Activated B cell treated with CpG ODN at 0.5 μM for 24 hours (primary cell): ENCODE data around the gene FNBP1. TPM values are rescaled to one million over a fixed set of nuclear protein-coding genes. Genes with fewer than 3 reads are reported as not detected.

Experiments used
- ATAC-seq: fragments of 200-7000 bp; cut with Tn5 transposase; one replicate; pipeline ENCODE4 v1.10.0; 2021; ENCODE audit warnings: low read depth, mild to moderate bottlenecking, moderate library complexity
- CTCF ChIA-PET: fragments of 350-600 bp; sonication (Branson Sonifier 250); formaldehyde crosslinking; loops from one replicate; lab custom pipeline; 2021; ENCODE audit warnings: antibody characterized with exemption; lab: Charles Lee
- POLR2A ChIA-PET: fragments of 350-600 bp; sonication (Branson Sonifier 250); formaldehyde crosslinking; loops from one replicate; lab custom pipeline; 2021; ENCODE audit warnings: antibody characterized with exemption; lab: Charles Lee
- DNase-seq: peaks from one replicate; pipeline ENCODE4 v3.0.0; 2022
- H3K27ac Mint-ChIP-seq: one replicate; pipeline ENCODE4 v1.8.0; 2020; ENCODE audit warnings: mixed read lengths
- H3K27me3 Mint-ChIP-seq: one replicate; pipeline ENCODE4 v1.8.0; 2021; ENCODE audit warnings: mixed read lengths
- H3K36me3 Mint-ChIP-seq: one replicate; pipeline ENCODE4 v1.8.0; 2021; ENCODE audit warnings: low read depth, mixed read lengths
- H3K4me1 Mint-ChIP-seq: one replicate; pipeline ENCODE4 v1.8.0; 2021; ENCODE audit warnings: mixed read lengths
- H3K4me3 Mint-ChIP-seq: one replicate; pipeline ENCODE4 v1.8.0; 2020; ENCODE audit warnings: mild to moderate bottlenecking, mixed read lengths
- H3K9me3 Mint-ChIP-seq: one replicate; pipeline ENCODE4 v1.8.0; 2020; ENCODE audit warnings: mixed read lengths
- CTCF ChIP-seq: fragments of 200-600 bp; IDR thresholded peaks from one replicate; pipeline ENCODE4 v1.8.0; 2022; ENCODE audit warnings: antibody characterized with exemption, mild to moderate bottlenecking
- intact Hi-C: fragments of 100-400 bp; cut with micrococcal nuclease; formaldehyde crosslinking; loops from one replicate; pipeline ENCODE4 v1.15.1; 2024
- total RNA-seq: library from RNA; stranded (reverse); gene quantifications from 2 replicates; pipeline ENCODE4 v1.2.3, GENCODE V29; 2022

Gene FNBP1
- total RNA-seq, 1 donor from 2014 or later, result 501 TPM

DNA sequence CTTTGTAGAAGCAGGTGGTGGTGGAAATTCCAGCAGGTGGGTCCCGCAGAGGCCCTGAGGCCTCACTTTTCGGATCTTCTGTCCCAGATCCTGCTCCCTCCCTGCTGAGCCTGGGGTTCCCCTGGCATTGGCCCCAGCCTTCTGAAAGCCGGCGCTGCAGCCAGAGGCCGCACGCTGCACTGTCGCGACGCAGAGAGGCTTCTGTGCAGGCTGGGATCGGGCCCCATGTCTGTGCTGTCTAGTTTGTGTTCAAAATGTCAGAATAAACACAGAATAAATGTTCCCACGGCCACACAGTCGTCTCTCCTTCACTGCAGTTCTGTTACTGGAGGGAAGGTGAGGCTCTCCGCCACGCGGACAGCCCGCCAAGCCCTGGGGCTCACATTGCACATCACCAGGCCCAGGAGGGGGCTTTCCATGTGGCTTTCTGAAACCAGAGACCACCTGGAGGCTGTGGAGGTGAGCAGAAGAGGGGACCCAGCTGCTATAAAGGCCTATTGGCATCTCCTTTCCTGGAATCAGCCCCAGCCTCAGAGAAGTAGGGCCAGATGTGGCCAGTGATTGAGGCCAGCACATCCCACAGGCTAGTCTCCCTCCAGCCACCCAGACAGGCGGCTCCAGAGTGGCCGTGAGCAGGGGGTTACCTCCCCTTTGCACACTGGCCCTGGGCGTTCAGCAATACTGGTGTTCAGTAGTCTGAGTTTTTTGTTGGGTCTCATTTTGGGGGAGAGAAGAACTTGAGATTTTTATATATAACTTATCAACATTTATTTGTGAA, 161.3 kb downstream of the FNBP1 start:
- H3K27me3 Mint-ChIP-seq, result no peaks in the 10 kb centered on the region
- intact Hi-C loops, result loop anchor here (10.0 kb wide), 1 partner anchor 473 kb away; no protein-coding TSS in a partner anchor
- no peak overlapping the region for H3K4me3 Mint-ChIP-seq
- CTCF ChIA-PET, result no interaction called here
- peaks cover 37% of the 10 kb centered on the region for H3K36me3 Mint-ChIP-seq
- DNase-seq (no peak), ATAC-seq (no peak)
- peaks cover 35% of the 10 kb centered on the region for H3K4me1 Mint-ChIP-seq
- H3K27ac Mint-ChIP-seq, result no peak overlapping the region
- POLR2A ChIA-PET, result interaction anchor here (1.1 kb wide), 1 partner anchor 259 kb away, joined by 3 read pairs; no protein-coding TSS in a partner anchor
- TF ChIP-seq CTCF, result no peak
- H3K9me3 Mint-ChIP-seq, result no peaks in the 10 kb centered on the region

DNA sequence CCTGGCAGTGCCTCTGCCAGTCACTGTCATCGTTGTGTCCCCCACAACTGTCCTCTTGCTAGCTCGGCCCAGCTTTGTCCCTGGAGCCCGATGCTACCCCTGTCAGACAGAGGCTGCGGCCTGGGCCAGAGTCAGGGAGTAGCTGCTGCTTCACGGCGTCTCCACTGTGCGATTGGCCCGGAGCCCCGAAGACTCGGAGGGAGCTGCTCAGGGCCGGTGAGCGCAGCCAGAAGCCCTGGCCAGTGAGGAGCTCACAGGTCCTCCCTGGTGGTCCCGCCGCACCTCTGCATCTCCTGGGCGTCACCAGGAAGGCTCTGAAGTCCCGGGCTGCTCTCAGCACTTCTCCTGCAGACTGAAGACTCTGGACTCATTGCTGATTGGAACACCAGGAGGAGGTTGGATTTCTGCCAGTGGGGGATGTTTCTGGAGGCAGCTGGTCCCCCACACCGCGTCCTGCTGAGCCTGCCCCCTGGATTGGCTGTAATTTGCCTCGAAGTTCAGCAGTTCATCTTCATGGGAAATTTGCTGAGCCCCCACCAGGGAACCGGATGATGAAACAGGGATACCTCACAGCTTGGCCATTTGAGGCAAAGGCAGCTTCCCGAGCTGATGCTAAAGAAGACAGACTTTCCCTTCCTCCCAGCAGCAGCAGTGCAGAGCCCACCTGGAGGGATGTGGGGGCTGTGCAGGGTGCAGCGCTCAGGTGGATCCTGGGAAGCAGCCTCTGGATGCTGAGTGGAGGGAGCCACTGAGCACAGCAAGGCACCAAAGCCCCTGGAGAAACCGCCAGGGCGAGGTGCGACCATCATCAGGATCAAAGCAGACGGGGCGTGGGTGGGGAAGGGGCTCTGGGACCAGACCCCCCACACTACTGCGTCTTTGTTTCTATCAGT, 162.1 kb downstream of the FNBP1 start:
- H3K9me3 Mint-ChIP-seq, result no peaks in the 10 kb centered on the region
- intact Hi-C loops, result loop anchor here (10.0 kb wide), 1 partner anchor 474 kb away; no protein-coding TSS in a partner anchor
- H3K4me1 Mint-ChIP-seq, result peaks cover 28% of the 10 kb centered on the region

GRCh38 chr9:129879991-129880653, 162.9 kb downstream of the FNBP1 start:
- intact Hi-C loops, result loop anchor here (10.0 kb wide), 1 partner anchor 475 kb away; no protein-coding TSS in a partner anchor
- H3K36me3 Mint-ChIP-seq, result peaks cover 48% of the 10 kb centered on the region
- ChIA-PET CTCF (no interaction called here), POLR2A (no interaction called here)
- no peak for DNase-seq
- ATAC-seq, result no peak
- peaks cover 20% of the 10 kb centered on the region for H3K4me1 Mint-ChIP-seq
- no peaks in the 10 kb centered on the region for H3K9me3 Mint-ChIP-seq
- TF ChIP-seq CTCF, result no peak
- no peak overlapping the region for H3K4me3 Mint-ChIP-seq
- no peak overlapping the region for H3K27ac Mint-ChIP-seq
- no peaks in the 10 kb centered on the region for H3K27me3 Mint-ChIP-seq

More for the DNA sequence above, 162.1 kb downstream of the FNBP1 start:
- TF ChIP-seq CTCF, result no peak
- CTCF ChIA-PET, result no interaction called here
- POLR2A ChIA-PET, result no interaction called here
- ATAC-seq (no peak), DNase-seq (no peak)
- Mint-ChIP-seq H3K4me3 (no peak overlapping the region), H3K27ac (no peak overlapping the region), H3K27me3 (no peaks in the 10 kb centered on the region), H3K36me3 (peaks cover 41% of the 10 kb centered on the region)

DNA sequence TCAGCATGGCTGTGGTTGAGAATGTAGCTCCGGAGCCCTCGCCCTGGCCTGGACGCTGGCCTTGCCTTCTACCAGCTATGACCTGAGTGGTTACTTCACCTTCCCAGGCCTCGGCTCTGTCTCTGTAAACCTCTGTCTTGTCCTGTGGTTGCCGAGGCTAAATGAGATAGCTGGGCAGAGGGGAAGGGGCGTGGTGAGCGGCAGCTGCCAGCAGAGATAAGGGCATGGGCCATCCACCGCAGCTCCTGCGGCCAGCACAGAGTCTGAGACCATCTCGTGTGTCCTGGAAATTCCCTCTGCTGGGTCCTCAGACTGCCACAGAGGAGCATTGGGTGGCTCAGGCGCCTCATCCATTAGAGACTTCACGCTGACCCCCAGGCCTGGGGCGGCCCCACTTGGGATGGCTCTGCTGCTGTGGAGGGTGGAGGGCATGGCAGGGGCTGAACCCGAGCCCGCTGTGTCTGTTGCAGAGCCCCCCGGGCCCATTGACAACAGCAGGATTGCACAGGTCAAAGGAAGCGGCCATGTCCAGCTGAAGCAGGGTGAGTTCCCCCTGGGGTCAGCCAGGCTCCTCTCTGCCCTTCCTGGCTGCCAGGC, 163.8 kb downstream of the FNBP1 start:
- TF ChIP-seq CTCF, result no peak
- ChIA-PET POLR2A (interaction anchor here (1.4 kb wide), 1 partner anchor 10 kb away, joined by 4 read pairs; no protein-coding TSS in a partner anchor), CTCF (no interaction called here)
- intact Hi-C loops, result no loop called here
- no peaks in the 10 kb centered on the region for H3K9me3 Mint-ChIP-seq
- peaks cover 11% of the 10 kb centered on the region for H3K4me1 Mint-ChIP-seq
- ATAC-seq (no peak), DNase-seq (no peak)
- no peak overlapping the region for H3K27ac Mint-ChIP-seq
- H3K36me3 Mint-ChIP-seq, result peaks cover 55% of the 10 kb centered on the region
- H3K27me3 Mint-ChIP-seq, result no peaks in the 10 kb centered on the region
- no peak overlapping the region for H3K4me3 Mint-ChIP-seq
